Superior temporal gyrus (tissue), 1 donor: Measurements from ENCODE around the gene PRDM16.

Experiments used
- DNase-seq: peaks from one replicate; pipeline ENCODE4 v3.0.0-alpha.2; 2016; ENCODE audit errors: extremely low spot score

Gene PRDM16

GRCh38 chr1:3068564-3069431 is at the start of gene PRDM16:
TSS of gene PRDM16 (plus strand) at chr1:3069203. CDS start at chr1:3069260, 57 bp downstream.
- DNase-seq, result peak; percentile 15

GRCh38 chr1:3019516-3020051 is 49.4 kb upstream of the PRDM16 start:
- DNase-seq, result no peak

- DNase-seq, result no peak
Observed at GRCh38 chr1:3020263-3020909, 48.6 kb upstream of the PRDM16 start.

GRCh38 chr1:3021233-3021671 is 47.8 kb upstream of the PRDM16 start, which contains the start of gene ACTRT2:
TSS of gene ACTRT2 (plus strand) at chr1:3021467. CDS start at chr1:3021687, 220 bp downstream.
- no peak for DNase-seq

- no peak for DNase-seq
Observed at GRCh38 chr1:3021801-3022401, 47.1 kb upstream of the PRDM16 start.

GRCh38 chr1:3022511-3022973 is 46.5 kb upstream of the PRDM16 start:
- DNase-seq, result no peak

- DNase-seq, result no peak
Observed at GRCh38 chr1:3022976-3023375, 46.0 kb upstream of the PRDM16 start.

- DNase-seq, result no peak
Observed at GRCh38 chr1:3024019-3024418, 45.0 kb upstream of the PRDM16 start.

GRCh38 chr1:3024588-3024987 is 44.4 kb upstream of the PRDM16 start:
- no peak for DNase-seq

GRCh38 chr1:3026124-3026523 is 42.9 kb upstream of the PRDM16 start:
- no peak for DNase-seq

- DNase-seq, result no peak
Observed at GRCh38 chr1:3026581-3027391, 42.2 kb upstream of the PRDM16 start.

GRCh38 chr1:3027611-3028371 is 41.2 kb upstream of the PRDM16 start:
- DNase-seq, result no peak

GRCh38 chr1:3028531-3029282 is 40.3 kb upstream of the PRDM16 start:
- no peak for DNase-seq

GRCh38 chr1:3029481-3029961 is 39.5 kb upstream of the PRDM16 start:
- no peak for DNase-seq

GRCh38 chr1:3029991-3030662 is 38.9 kb upstream of the PRDM16 start:
- no peak for DNase-seq

GRCh38 chr1:3030663-3031381 is 38.2 kb upstream of the PRDM16 start:
- peak; percentile 86 for DNase-seq

GRCh38 chr1:3031401-3032221 is 37.4 kb upstream of the PRDM16 start:
- peak; percentile 59 for DNase-seq
